Erythroblast (primary cell): ENCODE measurements around the gene MPP3.
A peak's percentile ranks its signal among the peaks of the same experiment; 100 is the strongest.
"Not testable (repeated sequence)": the region's sequence is repeated elsewhere in the genome, so short reads cannot be mapped to it uniquely, and the experiment has no call there.

Experiments
- DNase-seq, 2 experiments: peaks; one replicate each; lab custom pipeline; 2025; lab: John Stamatoyannopoulos, UW
- GATA1 ChIP-seq: IDR thresholded peaks from 2 replicates; pipeline ENCODE4 v1.6.1; 2011; ENCODE audit warnings: low read depth, mild to moderate bottlenecking, control low read depth, low read length, moderate library complexity
- POLR2A ChIP-seq: IDR thresholded peaks from 2 replicates; pipeline ENCODE4 v1.6.1; 2011; ENCODE audit warnings: mild to moderate bottlenecking, low read length

MPP3 gene

DNA sequence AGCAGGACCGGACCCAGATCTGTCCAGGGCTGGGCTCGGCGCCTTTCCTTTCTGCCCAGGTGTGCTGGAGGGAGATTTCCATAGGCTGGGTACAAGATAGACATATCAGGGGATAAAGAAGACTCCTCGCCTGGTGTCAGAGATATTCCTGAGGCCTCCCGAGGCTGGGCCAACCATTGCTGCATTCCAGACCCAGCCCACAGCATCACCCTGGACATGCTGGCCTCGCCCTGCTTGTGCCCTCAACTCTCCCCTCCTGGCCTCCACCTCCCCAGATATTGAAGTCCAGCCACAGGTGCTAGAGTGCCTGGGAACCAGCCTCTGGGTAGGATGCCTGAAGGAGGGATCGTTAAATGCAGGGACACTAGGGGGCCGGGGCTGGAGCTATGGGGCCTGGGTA, 16.2 kb upstream of the MPP3 start:
- DNase-seq: no peak
- TF ChIP-seq GATA1: no peak
- TF ChIP-seq POLR2A: no peak

DNA sequence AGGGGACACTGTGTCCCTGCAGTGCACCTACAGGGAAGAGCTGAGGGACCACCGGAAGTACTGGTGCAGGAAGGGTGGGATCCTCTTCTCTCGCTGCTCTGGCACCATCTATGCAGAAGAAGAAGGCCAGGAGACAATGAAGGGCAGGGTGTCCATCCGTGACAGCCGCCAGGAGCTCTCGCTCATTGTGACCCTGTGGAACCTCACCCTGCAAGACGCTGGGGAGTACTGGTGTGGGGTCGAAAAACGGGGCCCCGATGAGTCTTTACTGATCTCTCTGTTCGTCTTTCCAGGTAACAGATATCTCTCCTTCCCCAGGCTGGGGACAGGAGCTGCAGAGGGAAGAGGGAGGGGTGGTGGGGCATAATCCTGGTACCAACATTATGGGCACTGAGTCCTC, 15.7 kb upstream of the MPP3 start:
- TF ChIP-seq GATA1 (no peak), POLR2A (no peak)
- DNase-seq: no peak

DNA sequence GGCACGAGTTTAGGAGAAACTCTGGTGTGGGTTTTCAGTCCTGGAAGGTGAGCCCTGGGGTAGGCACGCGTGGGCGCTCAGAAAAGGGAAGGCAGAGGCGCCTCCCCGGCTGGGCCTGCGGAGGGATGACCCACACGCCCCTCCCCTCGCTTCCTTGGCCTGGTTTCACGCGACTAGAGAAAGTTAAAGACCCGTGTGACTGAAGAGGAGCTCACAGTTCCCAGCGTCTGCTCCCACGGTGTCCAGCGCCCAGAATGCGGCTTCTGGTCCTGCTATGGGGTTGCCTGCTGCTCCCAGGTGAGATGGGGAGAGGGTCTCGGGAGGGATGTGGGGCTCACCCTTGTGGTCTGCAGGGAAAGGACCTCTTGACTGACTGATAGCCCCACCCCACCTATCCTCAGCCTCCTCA, 14.0 kb upstream of the MPP3 start, which contains the start of gene CD300LG:
CD300LG (plus strand) TSS at position 214 of the 409 bp plus-strand sequence; CDS start at position 255, 41 bp downstream.
- no peak for TF ChIP-seq POLR2A
- TF ChIP-seq GATA1: no peak
- no peak for DNase-seq

DNA sequence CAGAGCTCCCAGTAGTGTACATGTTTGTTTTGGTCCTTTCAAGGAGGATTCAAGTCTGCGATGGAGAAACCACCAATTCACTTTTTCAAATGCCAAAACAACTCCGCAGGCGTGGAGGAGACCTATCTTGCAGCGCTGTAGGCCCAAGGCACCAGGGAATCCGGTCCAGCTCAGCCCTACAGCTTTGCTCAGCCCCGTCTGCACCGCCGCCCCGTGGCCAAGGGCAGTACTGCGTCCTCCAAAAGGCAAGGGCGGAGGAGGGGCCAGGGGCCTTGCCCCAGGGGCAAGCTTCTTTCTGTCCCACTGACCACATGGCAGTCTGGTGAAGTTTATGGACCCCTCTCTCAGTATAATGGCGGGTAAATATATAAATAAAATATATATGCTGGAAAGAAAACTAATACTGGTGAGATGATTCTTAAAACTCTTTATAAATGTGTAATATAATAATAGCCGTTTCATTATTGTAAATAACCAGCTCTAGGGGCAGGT, 13.3 kb upstream of the MPP3 start:
- peak; percentile 58 to 74 for DNase-seq
- TF ChIP-seq POLR2A: no peak
- no peak for TF ChIP-seq GATA1

DNA sequence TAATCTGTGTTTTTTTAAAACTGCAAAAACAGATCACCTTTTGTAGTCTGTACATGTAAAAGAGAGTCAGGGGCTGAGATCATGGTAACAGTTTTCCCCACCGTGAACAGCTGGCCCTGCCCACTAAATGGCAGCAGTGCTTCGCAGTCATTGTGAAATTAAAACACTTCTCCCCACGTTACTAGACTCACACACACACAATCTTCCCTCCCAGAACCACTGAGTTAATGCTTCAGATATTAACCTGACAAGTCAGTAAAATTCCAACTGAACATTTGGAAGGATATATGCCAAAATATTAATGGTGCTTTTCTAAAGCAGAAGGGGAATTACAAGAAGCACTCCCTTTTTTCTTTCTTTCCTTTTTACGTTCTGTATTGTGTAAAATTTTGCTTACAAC, 12.8 kb upstream of the MPP3 start:
- TF ChIP-seq POLR2A: no peak
- no peak for TF ChIP-seq GATA1
- no peak for DNase-seq

DNA sequence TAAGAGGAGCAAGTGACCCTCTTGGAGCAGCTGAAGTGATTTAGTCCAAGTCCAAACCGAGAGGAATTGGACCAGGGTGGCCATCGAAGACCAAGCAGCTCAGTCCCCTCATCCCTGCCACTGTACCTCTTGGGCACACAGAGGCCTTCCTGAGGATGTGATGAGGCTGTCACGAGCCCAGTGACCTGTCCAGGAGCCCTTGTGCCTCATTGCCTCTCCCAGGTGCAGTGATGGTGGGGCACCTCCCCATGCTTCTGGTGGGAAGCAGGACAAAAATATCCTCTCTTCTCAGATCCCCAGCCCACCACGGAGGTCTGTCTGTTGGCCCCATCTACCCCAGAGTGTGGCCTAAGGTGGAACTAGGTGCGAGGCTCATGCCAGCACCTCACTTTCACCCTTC, 11.3 kb upstream of the MPP3 start:
- TF ChIP-seq GATA1 (no peak), POLR2A (no peak)

DNA sequence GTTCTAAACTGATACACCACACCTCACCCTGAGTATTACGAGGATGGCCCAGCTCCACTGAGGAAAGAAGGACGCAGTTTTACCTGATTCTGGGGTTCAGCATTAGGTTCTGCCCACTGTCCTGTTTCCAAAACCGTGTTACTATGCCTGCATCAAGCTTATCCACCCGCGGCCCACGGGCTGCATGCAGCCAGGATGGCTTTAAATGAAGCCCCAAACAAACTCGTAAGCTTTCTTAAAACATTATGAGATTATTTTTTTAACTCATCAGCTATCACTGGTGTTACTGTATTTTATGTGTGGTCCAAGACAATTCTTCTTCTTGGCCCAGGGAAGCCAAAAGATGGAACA, 10.0 kb upstream of the MPP3 start:
- DNase-seq: no peak
- TF ChIP-seq POLR2A: no peak

More for the DNA sequence above, 11.3 kb upstream of the MPP3 start:
- DNase-seq: no peak

DNA sequence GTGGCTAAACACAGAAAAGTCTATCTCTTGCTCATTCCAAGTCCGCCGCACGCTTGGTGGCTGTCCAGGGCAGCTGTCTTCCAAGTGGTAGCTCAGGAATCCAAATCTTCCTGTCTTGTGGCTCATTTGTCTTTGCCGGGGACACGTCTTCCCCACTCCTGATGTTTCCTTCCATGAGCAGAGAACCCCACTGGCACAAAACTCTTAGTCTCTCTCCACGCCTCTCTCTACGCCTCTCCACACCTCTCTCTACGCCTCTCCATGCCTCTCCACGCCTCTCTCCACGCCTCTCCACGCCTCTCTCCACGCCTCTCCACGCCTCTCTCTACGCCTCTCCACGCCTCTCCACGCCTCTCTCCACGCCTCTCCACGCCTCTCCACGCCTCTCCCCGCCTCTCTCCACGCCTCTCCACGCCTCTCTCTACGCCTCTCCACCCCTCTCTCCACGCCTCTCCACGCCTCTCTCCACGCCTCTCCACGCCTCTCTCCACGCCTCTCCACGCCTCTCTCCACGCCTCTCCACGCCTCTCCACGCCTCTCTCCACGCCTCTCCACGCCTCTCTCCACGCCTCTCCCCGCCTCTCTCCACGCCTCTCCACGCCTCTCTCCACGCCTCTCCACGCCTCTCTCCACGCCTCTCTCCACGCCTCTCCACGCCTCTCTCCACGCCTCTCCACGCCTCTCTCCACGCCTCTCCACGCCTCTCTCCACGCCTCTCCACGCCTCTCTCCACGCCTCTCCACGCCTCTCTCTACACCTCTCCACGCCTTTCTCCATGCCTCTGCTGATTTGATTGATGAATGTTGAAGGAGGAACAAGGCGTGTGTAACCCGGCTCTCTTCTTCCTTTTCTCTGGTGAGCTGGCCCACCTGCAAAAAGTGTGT, 9.4 kb upstream of the MPP3 start:
- DNase-seq: not testable (repeated sequence)

DNA sequence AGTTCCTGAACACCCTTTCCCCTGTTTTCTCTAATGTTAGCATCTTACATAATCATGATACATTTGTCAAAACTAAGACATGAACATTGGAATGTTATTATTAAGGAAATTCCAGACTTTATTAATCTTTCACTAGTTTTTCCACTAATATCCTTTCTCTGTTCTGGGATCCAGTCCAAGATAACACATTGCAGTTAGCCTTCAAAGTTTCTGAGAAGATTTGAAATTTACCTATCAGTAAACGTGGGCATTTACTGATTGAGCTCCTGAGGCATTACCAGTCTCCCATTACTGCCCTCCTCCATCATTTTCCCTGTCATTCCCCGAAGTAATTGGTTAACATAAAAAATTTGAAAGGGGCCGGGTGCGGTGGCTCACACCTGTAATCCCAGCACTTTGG, 8.3 kb upstream of the MPP3 start:
- no peak for TF ChIP-seq GATA1
- no peak for TF ChIP-seq POLR2A
- no peak for DNase-seq

DNA sequence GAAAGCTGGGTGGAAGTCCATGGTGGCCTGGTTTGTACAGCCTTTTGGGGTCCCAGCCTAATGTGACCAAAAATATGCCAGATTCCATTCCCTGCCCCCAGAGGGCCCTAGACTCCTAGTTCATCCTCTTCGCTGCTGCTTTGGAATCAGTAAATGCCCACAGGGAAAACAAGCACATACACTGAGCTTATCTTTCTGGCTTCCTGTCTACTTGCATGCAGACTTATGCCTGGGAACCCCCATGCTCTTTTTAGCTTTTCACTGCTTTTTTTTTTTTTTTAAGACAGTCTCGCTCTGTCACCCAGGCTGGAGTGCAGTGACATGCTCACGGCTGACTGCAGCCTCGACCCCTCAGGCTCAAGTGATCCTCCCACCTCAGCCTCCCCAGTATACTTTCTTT, 7.9 kb upstream of the MPP3 start:
- TF ChIP-seq GATA1: no peak
- TF ChIP-seq POLR2A: no peak
- no peak for DNase-seq

DNA sequence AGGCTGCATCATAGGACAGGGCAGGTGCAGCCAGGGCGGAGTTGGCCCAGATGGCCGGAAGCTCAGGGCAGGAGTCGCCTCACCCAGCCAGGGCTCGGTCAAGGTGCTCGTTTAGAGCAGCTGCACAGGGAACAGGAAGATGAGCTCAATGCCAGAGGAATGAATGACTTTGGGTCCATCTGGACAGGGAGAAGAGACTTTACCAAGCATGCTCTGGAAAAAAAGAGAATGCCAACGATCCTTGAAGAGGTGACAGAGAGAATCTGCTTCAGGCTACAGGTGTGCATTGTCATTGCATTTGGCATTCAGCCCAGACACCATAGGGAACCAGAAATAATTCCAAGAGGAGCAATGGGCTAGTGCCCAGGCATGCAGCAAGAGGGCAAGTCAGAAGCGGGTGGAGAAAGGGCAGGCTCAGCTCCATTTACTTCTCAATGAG, 6.7 kb upstream of the MPP3 start:
- TF ChIP-seq POLR2A: no peak
- TF ChIP-seq GATA1: no peak
- no peak for DNase-seq

DNA sequence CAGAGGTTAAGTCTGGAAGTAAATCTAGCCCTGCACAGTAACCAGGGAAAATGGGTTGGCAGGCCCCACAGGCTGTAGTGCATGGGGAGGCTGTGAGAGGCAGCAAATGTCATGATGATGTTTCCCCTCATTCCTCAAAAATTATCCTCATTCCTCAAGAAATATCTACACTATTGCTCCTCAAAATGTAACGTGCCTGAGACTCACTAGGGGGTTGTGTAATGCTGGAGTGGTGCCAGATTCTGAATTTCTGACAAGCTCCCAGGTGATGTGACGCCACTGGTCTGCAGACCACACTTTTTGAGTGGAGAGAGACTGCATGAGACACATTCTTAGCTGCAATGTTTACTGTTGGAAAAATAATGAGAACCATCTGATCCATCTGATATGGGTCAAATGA, 1.2 kb upstream of the MPP3 start:
- TF ChIP-seq GATA1 (no peak), POLR2A (no peak)
- DNase-seq: no peak

DNA sequence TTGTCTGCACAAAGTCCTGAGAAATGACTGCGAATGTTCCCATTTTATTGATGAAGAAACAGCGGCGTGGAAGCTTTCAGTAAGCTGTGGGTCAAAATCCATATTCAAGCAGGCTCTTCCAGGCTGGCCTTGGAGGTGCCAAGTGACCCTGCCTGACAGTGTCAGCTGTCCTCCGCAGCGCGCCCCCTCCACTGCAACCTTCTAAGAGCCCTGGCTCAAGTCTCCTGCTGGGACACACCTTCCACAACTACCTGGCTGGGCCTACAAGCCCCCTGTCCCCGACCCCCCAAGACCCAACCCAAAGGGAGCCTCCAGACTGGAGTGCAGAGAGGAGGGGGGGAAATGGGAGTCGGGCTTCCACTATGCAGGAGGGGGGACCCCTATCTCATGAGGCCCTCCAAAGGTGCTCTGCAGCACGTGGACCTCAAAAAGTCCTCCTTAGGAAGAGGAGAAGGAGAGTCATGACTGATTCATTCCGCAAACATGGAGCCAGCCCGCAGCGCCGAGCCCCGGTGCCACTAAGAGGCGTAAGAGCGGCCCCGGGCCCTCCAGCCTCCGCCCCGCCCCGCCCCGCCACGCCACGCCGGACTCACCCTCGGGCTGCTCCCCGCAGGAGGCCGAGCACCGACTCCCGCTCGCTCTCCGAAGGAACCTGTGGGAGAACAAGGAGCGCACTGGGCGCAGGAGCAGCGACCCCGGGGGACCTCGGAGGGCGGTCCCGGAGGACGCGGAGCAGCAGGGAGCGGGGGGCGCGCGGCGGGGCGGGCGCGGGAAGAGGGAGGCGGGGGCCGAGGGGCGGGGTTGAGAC, 574 bp downstream of the MPP3 start:
- DNase-seq: no peak
- TF ChIP-seq POLR2A (no peak), GATA1 (no peak)

DNA sequence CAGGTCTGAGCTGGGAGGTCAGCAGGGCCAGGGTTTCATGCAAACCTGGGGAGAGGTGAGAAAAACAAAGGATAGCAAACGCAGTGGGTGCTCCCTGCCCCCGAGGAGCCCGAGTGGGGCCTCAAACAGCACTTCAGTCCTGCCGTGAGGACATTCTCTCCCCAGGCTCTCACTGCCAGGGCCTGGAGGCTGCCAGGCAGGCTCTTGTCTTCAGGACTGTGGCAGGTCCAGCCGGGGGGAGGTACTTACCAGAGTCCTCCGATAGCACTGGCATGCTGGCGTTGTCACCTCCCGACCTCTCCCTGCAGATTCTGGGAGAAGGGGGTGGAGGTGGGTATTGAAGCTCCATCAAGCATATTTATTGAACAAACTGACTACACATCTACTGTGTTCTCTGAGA, 1.3 kb downstream of the MPP3 start:
- no peak for DNase-seq
- TF ChIP-seq POLR2A (no peak), GATA1 (no peak)
